GM18499 (cell line): Measurements from ENCODE around the gene MARCHF6.
"Not testable (repeated sequence)": the region's sequence is repeated elsewhere in the genome, so short reads cannot be mapped to it uniquely, and the experiment has no call there.

Experiments
- ATAC-seq: cut with Tn5 transposase; IDR thresholded peaks from one replicate; pipeline ENCODE4 v1.9.1; 2021; ENCODE audit warnings: moderate number of reproducible peaks; ENCODE audit not compliant: insufficient read depth, unreplicated experiment

Gene MARCHF6

DNA sequence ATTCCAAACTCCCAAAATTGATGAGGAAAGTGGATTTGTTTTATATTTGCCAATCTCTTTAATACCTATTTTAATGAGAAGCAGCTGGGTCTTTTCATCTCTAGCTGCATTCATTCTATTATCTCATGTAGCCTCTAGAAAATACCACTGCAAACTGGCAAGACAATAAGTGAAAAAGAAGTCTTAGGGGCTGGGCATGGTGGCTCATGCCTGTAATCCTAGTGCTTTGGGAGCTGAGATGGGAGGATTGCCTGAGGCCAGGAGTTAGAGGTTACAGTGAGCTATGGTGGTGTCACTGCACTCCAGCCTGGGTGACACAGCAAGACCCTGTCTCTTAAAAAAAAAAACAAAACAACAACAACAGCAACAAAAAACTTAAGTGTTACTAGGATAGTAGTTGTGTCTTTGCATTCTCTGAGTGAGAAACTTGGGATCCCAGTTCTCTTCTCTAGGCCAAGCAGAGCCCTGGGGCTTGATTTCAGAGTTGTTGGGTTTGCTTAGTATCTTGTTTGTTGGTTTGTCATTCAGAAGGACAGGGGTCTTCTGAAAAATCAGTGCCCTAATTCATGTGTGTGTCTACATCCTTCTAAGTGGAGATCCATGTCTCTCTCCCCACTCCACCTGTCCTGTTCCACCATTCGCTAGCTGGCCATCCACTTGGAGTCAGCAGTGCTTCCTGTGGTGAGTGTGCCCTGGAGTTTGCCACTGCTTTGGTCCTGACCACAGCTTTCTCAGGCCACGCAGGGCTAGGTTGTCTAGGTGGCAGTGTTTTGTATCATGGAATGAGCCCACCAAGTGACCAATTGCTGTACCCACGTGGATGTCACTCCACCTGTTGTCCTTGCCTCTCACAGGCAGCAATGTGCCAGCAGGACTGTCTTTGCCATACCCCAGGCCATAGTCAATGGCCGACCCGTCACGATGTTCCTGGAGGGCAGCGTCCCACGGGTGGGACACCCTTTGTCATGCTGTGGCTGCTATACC, 19.5 kb downstream of the MARCHF6 start:
- ATAC-seq: no peak

DNA sequence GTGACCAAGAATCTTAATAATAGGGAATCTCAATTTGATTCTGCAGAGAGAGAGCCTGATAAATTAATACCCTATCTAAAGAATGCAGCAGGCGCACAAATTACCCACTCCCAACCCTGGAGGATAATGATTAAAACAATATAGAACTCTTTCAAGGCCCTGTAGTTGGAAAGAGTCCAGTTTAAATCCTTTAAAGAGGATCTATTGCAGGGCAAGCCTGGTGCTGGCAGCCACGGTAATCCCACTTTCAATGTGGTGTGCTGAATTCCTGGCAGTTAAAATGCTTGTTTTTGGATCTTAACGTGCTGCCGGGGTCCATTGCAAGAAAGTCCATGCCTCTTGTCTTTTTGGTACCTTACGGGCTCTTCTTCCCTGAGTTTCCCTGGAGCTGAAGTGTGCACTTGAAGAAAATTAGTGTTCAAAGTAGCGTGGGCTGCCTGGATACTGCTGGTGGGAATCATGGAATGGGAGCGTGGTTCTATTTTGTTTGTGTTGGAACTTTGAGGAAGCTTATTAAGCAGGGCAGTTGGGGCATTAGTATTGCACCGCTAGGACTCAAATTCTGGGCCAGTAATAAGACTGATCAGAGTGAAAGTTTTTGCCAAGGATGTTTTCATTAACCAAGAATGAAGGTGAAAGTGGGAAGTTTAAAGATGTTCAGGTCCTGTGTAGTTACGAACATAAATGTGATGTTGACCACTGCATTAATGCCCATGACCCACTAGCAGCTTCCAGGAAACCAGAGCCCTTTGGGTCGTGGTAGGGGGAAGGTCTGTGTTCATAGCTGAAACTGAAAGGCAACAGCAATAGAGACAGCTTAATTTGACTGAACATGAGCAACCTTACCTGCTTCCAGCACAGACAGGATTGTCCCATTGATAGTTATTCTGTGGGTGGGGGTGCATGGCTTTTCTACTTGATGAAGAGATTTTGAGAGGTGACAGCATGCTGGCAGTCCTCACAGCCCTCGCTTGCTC, 20.8 kb downstream of the MARCHF6 start:
- no peak for ATAC-seq

DNA sequence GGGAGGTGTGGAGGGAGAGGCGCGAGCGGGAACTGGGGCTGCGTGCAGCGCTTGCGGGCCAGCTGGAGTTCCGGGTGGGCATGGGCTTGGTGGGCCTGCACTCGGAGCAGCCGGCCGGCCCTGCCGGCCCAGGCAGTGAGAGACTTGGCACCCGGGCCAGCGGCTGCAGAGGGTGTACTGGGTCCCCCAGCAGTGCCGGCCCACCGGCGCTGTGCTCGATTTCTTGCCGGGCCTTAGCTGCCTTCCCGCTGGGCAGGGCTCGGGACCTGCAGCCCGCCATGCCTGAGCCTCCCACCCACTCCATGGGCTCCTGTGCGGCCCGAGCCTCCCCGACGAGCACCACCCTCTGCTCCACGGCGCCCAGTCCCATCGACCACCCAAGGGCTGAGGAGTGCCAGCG, 21.7 kb downstream of the MARCHF6 start:
- ATAC-seq: not testable (repeated sequence)

DNA sequence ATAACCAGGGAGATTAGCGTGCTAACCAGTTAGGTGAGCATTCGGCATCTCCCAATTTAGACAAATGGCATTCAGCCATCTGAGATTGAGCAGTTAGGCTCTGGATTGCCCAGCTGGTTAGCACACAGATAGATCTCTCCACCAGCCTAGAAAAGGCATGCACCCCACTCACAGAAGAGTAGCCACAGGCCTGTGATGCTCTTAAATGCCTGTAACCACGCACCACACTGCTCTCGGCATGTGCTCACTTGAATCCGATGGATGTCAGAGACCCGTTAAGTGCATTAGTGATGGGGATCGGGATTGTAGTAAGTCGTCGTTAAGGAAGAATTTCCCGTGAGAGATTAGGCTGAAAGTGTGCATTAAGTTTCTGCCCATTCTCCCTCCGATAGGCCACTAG, 23.0 kb downstream of the MARCHF6 start:
- ATAC-seq: no peak

DNA sequence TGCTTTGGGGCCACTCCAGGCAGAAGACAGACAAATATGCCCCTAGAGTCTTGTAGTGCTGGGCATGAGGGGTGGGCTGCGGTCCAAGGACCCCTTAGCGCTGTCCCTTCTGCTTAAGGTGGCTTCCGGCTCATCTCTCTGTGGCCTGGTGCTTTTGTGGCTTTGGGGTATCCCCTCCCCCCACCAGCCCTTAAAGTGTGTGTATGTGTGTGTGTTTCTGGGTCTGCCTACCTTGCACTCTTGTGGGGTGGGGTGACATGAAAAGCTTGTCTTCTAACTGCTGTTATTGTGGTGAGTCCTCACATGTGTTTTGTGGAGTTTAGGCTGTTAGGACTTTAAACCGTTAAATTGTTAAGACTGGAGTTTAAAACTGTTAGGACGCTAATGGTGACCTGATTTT, 23.6 kb downstream of the MARCHF6 start:
- ATAC-seq: no peak

DNA sequence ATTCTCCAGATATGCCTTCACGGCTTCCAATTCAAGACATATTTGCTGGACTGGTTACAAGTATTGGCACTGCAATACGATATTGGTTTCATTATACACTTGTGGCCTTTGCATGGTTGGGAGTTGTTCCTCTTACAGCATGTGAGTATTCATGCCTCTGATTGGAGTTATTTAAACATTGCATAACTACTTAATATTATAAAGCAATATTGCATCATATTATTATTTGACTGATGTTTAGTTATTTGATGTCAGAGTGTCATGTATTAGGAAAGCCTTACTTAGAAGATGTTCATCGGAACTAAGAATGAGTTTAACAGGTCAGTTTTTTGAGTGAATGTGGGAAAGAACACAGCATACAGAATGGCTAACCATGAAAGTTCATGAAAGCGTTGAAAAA, 28.3 kb downstream of the MARCHF6 start:
- ATAC-seq: no peak

DNA sequence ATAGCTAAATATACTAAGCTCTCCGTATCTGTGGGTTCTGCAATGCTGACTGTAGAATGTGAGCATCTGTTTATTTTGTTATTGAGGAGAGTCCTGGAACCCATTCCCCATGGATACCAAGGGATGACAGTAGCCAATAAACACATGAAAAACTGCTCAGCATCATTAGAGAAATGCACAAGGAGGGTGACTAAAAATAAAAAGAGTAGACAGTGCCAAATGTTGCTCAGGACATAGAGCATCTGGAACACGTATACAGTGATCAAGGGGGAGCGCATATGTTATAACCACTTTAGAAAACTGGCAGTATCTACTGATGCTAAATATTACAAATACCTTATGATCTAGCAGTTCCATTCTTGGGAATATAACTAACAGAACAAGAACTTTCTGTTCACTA, 31.0 kb downstream of the MARCHF6 start:
- no peak for ATAC-seq

DNA sequence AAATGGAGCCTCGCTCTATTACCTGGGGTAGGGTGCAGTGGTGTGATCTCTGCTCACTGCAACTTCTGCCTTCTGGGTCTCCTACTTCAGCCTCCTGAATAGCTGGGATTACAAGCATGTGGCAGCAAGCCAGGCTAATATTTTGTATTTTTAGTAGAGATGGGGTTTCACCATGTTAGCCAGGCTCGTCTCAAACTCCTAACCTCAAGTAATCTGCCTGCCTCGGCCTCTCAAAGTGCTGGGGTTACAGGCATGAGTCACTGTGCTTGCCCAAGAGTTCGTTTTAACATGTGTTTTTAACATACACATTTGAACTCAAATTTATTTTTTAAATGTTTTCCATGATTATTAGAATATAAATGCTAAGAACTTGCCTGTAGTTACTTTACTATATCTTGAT, 34.2 kb downstream of the MARCHF6 start:
- ATAC-seq: no peak

DNA sequence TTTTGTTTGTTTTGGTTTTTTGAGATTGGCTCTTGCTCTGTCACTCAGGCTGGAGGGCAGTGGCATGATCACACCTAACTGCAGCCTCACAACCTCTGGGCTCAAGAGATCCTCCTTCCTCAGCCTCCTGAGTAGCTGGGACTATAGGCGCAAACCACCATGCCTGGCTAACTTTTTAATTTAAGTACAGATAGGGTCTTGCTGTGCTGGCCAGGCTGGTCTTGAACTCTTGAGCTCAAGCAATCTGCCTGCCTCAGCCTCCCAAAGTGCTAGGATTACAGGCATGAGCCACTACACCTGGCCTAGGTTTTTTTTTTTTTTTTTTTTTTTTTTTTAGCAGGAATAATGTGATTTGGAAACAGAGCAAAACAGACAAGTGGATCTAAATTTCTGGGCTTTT, 37.6 kb downstream of the MARCHF6 start:
- no peak for ATAC-seq

DNA sequence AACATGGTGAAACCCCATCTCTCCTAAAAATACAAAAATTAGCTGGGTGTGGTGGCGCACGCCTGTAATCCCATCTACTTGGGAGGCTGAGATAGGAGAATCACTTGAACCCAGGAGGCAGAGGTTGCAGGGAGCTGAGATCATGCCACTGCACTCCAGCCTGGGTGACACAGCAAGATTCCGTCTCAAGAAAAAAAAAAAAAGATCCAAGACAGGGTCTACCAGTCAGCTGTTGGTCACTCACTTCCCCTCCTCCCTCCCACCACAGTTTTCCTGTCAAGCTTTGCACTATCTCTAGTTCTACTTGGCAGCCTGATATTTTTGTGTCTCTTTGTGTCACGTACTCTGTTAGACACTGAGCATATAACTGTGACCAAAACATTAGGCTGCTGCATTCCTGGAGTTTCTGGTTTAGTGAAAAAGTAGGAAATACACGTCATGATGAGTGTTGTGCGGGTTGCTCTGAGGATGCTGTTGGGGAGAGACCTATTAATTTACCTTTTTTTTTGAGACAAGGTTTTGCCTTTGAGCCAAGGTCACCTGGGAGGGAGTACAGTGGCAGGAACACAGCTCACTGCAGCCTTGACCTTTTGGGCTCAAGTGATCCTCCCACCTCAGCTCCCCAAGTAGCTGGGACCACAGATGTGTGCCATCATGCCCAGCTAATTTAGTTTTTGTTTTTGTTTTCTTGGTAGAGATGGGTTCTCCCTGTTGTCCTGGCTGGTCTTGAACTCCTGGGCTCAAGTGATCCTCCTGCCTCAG, 39.3 kb downstream of the MARCHF6 start:
- not testable (repeated sequence) for ATAC-seq

DNA sequence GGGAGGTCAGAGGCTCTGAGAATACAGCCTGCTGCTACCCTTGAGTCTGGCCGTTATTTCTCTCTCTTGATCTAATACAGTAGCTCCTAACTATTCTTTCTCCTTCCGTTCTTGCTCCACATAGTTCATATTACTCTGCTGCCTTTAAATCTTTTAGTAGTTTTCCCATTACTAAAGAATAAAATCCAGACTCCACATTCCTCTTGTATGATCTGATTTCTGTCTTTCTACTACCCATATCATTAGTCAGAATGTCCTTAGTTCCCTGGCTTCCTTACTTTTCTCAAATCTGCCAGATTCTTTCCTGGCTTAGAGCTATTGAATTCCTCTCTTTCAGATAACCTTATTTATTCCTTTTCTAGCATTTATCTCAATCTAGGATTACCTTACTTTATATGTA, 40.0 kb downstream of the MARCHF6 start:
- ATAC-seq: no peak

DNA sequence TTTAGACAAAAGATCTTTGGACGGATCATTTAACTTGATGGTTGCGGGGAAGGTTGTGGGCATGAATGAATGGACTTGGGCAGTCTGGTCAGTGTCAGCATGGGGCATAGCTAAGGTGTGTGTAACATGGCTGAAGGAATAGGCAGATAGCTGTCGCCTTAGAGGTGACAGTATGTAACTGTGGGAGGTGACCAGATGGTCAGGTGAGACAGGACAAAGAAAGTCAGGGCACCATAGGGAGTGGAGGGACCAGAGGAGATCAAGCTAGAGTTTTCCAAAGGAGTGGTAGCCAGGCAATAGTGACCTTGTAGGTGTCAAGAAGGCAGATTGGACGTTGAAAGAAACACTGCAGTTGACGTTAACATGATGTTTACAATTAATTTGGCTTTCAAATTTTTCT, 43.1 kb downstream of the MARCHF6 start:
- ATAC-seq: no peak

DNA sequence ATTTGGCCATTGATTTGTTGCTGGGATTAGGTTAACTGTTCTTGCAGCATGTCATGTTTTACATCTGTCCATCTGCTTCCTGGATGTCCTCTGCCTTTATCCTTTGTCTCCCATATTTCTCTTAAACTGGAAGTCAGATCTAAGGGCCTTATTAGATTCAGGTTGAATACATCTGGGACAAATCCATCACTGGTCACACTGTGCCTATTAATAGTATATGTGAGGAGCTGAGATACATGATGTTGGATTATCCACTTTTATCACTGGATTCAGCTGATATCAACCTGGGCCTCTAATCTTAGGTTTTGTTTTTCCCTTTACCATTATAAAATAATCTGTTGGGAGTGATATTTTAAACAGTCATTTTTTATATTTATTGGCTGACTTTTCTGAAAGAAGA, 46.3 kb downstream of the MARCHF6 start:
- ATAC-seq: no peak

DNA sequence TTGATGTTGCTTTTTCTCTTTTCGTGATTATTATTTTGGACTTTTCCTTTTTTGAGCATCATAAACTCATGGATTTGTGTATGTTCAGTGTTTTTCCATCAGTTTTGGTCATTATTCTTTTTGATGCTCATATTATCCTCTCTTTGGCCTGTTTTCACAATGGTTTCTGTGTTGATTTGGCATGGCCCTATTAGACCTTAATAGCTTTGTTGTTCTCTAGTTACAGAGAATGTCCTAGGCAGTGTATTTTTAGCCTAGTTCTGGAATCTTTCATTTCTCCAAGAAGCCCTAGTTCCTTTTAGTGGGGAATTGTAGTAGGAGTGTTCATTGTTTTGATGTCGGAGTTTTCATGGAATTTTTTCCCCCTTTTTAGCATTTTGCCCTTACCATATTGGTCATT, 46.9 kb downstream of the MARCHF6 start:
- ATAC-seq: no peak

DNA sequence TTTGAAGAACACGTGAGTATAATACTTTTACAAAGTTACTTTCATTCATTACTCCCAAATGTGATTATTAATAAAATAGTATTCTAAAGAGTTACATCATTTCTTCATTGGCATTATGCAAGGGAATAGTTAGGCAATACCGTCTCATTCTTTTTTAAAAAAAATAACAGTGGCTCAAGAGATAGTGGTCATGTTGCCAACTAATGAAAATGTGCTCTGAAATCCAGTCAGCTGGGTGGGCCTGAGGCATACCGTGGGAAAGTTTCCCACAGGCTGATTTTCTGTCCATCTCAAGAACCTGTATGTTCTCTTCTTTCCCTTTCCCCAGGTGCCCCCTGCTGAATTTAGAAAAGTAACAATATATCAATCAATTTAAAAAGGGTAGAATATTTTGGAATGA, 47.3 kb downstream of the MARCHF6 start:
- no peak for ATAC-seq

DNA sequence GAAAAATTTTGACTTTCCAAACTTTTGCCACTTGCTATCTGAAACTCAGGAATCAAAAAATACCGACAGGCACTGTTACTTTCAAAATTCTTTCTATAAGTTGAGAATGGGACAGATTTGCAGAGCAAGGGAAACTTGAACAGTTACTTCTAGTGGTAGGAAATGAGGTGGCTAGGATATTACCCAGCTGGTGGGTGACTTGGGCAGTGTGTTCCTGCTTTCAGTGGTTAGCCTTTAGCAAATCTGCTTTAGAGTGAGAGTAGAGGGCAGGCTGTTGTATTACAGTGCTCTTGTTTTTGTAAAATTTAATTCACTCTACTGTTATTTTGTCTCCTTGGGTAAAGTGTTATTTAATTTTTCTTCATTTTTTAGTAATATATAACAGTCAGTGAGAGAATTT, 48.0 kb downstream of the MARCHF6 start:
- ATAC-seq: no peak
